ENCODE results near the gene TENT4A.
A peak's percentile ranks its signal among the peaks of the same experiment; 100 is the strongest.

Gene TENT4A

GRCh38 chr5:6718161-6718681 is 5.0 kb downstream of the TENT4A start:
- no peak for DNase-seq (ENCODE audit: low spot score)

GRCh38 chr5:6718718-6719117 is 5.5 kb downstream of the TENT4A start:
- no peak for DNase-seq (ENCODE audit: low spot score)

GRCh38 chr5:6719417-6719816 is 6.2 kb downstream of the TENT4A start:
- DNase-seq (ENCODE audit: low spot score) = no peak

GRCh38 chr5:6719896-6720560 is 6.8 kb downstream of the TENT4A start:
- DNase-seq (ENCODE audit: low spot score) = no peak

GRCh38 chr5:6720561-6720921 is 7.3 kb downstream of the TENT4A start:
- no peak for DNase-seq (ENCODE audit: low spot score)

- DNase-seq (ENCODE audit: low spot score) = no peak
Observed at GRCh38 chr5:6721442-6721841, 8.2 kb downstream of the TENT4A start.

GRCh38 chr5:6722015-6722414 is 8.8 kb downstream of the TENT4A start:
- no peak for DNase-seq (ENCODE audit: low spot score)

GRCh38 chr5:6723122-6723815 is 10.0 kb downstream of the TENT4A start:
- DNase-seq (ENCODE audit: low spot score) = no peak

- DNase-seq (ENCODE audit: low spot score) = no peak
Observed at GRCh38 chr5:6723816-6724300, 10.6 kb downstream of the TENT4A start.

- no peak for DNase-seq (ENCODE audit: low spot score)
Observed at GRCh38 chr5:6724321-6724929, 11.2 kb downstream of the TENT4A start.

GRCh38 chr5:6725421-6725820 is 12.2 kb downstream of the TENT4A start:
- no peak for DNase-seq (ENCODE audit: low spot score)

GRCh38 chr5:6726006-6726405 is 12.8 kb downstream of the TENT4A start:
- DNase-seq (ENCODE audit: low spot score) = no peak

GRCh38 chr5:6727231-6727630 is 14.0 kb downstream of the TENT4A start:
- DNase-seq (ENCODE audit: low spot score) = no peak

GRCh38 chr5:6728011-6728794 is 15.0 kb downstream of the TENT4A start:
- DNase-seq (ENCODE audit: low spot score) = peak; percentile 68

- DNase-seq (ENCODE audit: low spot score) = no peak
Observed at GRCh38 chr5:6728795-6729183, 15.6 kb downstream of the TENT4A start.

- no peak for DNase-seq (ENCODE audit: low spot score)
Observed at GRCh38 chr5:6729386-6730310, 16.4 kb downstream of the TENT4A start.

- no peak for DNase-seq (ENCODE audit: low spot score)
Observed at GRCh38 chr5:6730407-6730806, 17.2 kb downstream of the TENT4A start.

- DNase-seq (ENCODE audit: low spot score) = no peak
Observed at GRCh38 chr5:6730807-6731206, 17.6 kb downstream of the TENT4A start.

GRCh38 chr5:6731465-6732237 is 18.4 kb downstream of the TENT4A start:
- DNase-seq (ENCODE audit: low spot score) = no peak

- DNase-seq (ENCODE audit: low spot score) = no peak
Observed at GRCh38 chr5:6732634-6733410, 19.6 kb downstream of the TENT4A start.

Data from germinal center (tissue), 1 donor.